HFF-Myc (cell line): ENCODE measurements around the gene WDR27.

Experiments used
- DNase-seq: peaks from one replicate; pipeline ENCODE4 v3.0.0-alpha.2; 2011; ENCODE audit warnings: low read depth; ENCODE audit errors: extremely low read depth
- H3K4me3 ChIP-seq: replicated peaks from 2 replicates; pipeline ENCODE4 v1.5.1; 2011; ENCODE audit warnings: low read depth, mild to moderate bottlenecking, control low read depth, low read length
- TF ChIP-seq, protein P1 (sequence below): IDR thresholded peaks from 2 replicates; pipeline ENCODE4 v1.5.1; 2012; ENCODE audit warnings: mild to moderate bottlenecking, low read depth, low read length, control low read depth; ENCODE audit errors: missing control alignments

WDR27 gene

DNA sequence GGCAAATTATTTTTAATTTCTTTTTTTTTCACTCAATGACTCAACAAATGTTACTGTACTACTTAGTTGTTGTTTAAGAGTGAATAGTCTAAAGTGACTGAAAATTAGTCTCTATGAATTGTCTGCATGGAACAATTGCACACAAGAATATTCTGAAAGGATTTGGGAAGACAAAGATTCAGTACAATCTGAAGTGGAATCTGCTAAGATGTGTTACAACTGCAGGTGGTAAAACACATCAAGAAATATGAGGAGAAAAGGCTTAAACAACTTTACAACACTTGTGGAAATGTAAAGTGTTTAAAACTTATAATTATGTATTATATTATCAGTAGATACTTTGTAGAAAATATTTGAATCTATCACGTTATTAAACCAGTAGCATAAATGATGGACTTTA is 193.4 kb downstream of the WDR27 start:
- H3K4me3 ChIP-seq = no peak overlapping the region
- no peak for DNase-seq
- TF ChIP-seq, protein P1, sequence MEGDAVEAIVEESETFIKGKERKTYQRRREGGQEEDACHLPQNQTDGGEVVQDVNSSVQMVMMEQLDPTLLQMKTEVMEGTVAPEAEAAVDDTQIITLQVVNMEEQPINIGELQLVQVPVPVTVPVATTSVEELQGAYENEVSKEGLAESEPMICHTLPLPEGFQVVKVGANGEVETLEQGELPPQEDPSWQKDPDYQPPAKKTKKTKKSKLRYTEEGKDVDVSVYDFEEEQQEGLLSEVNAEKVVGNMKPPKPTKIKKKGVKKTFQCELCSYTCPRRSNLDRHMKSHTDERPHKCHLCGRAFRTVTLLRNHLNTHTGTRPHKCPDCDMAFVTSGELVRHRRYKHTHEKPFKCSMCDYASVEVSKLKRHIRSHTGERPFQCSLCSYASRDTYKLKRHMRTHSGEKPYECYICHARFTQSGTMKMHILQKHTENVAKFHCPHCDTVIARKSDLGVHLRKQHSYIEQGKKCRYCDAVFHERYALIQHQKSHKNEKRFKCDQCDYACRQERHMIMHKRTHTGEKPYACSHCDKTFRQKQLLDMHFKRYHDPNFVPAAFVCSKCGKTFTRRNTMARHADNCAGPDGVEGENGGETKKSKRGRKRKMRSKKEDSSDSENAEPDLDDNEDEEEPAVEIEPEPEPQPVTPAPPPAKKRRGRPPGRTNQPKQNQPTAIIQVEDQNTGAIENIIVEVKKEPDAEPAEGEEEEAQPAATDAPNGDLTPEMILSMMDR = no peak

DNA sequence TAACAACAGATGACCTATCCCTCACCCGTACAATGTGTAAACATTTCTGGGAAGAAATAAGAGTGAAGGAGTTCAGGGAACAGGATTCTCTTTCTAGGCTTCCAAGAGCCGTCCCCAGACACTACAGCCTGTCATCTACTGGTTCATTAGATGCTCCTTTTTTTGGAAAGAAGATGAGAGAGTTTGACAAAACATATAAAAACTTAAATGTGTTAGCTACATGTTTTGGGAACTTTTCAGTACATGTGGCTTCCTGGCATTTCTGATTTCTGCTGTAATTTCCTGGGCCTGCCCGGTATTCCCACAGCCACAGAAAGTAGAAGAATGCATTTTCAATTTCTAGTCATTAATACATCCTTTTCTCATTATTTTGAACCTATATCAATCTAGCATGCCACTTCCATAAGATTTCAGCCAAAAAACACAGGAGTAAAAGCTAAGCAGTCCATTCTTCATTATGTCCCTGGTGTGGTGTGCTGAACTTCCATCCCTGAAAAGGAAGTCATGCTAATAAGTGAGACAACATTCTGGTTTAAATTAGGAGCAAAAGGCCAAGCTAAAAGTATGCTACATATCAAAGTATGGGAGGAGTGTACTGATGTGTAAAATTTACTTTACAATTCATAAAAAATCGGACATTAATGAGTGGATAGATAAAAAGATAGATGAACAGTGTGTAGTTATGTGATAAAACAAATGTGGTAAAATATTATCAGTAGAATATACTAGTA is 198.2 kb downstream of the WDR27 start:
- TF ChIP-seq, protein P1 = no peak
- no peak overlapping the region for H3K4me3 ChIP-seq
- DNase-seq = no peak

DNA sequence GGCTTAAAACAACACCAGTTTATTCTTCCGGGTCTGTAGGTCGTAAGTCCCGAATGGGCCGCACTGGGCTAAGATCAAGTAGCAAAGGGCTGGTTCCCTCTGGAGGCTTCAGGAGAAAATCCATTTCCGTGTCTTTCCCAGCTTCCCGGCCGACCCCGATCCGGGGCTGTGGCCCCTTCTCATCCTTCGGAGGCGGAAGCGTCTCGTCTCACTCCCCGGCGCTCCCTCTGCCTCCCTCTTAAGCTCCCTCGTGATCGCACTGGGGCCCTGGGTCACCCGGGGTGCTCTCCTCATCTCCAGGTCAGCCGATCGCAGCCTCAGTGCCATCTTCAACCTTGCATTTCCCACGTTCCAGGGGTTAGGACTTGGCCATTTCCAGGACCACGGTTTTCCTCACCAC is 199.4 kb downstream of the WDR27 start:
- no peak overlapping the region for H3K4me3 ChIP-seq
- TF ChIP-seq, protein P1 = no peak
- no peak for DNase-seq

DNA sequence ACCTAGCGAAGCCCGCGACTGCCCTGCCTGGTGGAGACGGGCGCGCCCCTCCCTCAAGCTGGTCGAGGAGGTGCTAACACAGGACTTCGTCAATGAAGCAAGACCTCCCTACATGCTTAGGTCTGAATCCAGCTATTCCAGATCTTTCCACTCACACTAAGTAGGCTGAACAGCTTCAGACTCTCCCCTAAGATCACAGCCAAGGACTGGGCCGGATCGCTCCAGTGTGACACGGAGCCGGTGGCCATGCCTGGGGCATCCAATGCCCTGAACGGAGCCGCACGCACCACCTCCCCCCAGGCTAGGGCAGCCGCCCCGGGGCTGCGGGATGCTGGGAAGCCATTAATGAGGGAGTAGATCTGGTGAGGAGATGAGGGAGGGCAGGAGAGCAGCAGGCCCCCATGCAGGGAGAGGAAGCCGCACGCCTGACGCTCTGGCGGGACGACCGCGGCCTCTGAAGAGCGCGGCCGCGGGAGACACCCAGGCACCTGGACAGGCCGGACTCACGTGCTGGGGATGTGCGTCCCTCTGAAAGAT is 200.0 kb downstream of the WDR27 start:
- TF ChIP-seq, protein P1 = no peak
- no peak for DNase-seq
- no peak overlapping the region for H3K4me3 ChIP-seq

DNA sequence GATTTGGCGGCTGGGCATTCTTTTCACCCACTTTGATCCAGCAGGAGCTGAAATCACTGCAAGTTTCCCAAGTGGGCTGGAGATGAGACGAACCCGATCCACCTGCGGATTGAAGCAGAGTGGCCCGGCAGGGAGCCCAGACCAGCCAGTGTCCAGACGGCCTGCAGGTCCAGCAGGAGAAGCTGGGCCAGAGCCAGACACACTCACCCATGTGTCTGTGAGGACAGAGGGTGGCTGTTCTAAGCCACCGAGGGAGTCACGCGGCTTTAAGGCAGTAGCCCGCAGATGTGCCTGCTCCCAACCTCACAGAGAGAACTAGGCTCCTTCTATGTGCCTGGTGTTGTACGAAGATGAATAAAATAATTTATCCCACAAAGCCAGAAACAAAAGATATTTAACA is 200.7 kb downstream of the WDR27 start:
- no peak for DNase-seq
- H3K4me3 ChIP-seq = no peak overlapping the region
- TF ChIP-seq, protein P1 = no peak

DNA sequence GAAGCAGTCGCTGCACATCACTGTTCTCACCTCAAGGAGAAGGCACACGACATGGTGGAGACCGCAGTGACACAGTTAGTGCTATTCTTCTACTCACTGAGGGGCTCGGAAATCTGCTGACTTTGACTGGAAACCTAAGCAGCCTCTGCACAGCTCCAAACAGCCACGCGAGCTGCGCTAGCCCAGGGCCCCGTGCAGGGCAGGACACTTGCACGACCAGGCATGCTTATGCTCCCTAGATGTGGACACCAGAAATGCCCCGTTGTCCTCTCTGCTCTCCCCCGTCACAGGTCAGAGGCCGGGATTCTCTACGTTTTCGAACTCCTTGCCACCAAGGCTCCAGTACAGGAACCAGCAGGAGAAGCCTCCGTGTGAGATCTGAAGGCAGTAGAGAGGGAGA is 201.1 kb downstream of the WDR27 start:
- TF ChIP-seq, protein P1 = no peak
- no peak overlapping the region for H3K4me3 ChIP-seq
- no peak for DNase-seq

DNA sequence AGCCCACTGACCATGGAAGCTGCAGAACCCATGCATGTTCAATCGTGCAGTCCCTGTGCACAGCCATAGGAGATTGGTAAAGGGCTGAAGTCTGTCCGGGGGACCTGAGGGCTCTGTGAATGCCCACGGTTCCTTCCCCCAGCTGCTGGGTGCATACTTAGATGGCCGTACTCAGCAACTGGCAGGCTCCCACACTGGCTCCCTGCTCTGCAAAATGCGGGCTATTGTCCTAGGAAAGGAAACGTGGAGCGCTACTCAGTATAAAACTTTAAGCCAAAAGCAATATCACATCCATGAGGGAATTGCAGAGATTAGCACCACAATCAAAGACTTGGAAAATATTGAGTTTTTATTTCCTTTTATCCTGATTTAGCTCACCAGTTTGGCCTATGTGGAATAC is 202.0 kb downstream of the WDR27 start:
- no peak overlapping the region for H3K4me3 ChIP-seq
- TF ChIP-seq, protein P1 = no peak
- no peak for DNase-seq
